NCI-H1436 (cell line): ENCODE results near the gene ACSL3.

Experiments used
- DNase-seq: peaks from one replicate; lab custom pipeline; 2025; lab: John Stamatoyannopoulos, UW

ACSL3 gene

DNA sequence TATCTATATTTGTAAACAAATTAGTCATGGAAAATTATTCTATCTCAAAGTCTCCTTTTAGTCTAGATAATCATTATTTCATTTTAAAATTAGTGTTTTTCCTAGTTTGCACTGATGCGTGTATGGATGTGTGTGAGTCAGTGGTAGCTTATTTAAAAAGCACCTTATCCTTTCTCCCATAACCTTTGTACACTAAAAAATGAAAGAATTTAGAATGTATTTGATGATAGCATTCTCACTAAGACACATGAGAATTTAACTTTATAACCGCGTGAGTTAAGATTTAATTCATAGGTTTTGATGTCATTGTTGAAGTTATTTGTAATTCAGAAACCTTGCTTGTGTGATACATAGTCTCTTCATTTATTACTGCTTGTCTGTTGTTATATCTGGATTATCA is 81.7 kb downstream of the ACSL3 start:
- DNase-seq: no peak

DNA sequence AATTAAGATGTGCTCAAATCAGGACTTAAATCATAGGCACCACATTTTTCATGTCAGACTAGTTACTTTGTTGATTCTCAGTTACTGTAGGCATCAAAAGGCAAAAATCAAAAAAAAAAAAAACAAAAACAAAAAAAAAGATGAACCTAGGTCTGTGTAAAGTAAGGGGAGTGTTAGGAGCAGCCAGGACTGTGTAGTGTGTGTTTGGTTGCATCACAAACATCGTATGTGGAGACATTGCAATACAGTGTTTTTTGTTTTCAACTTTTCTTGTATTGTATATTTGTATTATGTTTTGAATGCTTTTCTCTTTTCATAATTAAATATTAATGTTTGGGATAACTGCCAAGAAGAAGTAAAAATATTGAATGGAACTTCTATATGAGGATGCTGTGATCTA is 82.1 kb downstream of the ACSL3 start:
- DNase-seq: no peak

DNA sequence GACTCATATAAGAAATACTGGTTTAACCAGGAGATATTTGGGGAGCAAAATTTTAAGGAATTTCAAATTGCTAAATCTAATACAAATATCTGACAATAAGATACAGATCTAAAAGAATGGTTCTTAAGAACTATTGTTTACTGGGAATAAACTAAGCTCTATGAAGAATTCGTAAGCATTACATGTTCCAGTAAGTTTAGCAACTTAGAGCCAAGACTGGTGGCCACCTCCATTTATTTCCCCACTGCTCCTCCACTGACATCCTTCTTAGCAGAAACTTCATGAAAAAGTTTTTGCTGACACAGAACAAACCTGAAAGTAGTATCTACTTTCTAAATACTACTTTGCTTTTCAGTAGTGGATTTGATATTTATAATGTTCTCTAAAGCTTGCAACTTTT is 83.0 kb downstream of the ACSL3 start:
- no peak for DNase-seq

DNA sequence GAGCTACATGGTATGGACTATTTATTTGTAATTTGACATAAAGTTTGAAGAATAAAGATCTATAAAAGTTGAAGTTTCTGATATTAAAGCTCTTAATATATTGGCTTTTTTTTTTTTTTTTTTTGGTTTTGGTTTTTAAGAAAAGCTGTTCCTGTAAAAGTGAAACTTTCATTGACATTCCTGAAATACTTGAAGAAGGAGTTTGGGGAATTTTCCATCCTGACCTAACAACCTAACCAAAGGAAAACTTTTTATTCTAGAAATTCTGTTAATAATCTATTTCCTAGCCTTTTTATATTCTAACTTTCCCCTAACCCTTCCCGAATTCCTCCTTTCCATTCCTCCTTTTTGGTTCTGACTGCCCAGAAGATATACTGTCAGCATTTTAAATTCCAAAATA is 83.7 kb downstream of the ACSL3 start:
- no peak for DNase-seq

DNA sequence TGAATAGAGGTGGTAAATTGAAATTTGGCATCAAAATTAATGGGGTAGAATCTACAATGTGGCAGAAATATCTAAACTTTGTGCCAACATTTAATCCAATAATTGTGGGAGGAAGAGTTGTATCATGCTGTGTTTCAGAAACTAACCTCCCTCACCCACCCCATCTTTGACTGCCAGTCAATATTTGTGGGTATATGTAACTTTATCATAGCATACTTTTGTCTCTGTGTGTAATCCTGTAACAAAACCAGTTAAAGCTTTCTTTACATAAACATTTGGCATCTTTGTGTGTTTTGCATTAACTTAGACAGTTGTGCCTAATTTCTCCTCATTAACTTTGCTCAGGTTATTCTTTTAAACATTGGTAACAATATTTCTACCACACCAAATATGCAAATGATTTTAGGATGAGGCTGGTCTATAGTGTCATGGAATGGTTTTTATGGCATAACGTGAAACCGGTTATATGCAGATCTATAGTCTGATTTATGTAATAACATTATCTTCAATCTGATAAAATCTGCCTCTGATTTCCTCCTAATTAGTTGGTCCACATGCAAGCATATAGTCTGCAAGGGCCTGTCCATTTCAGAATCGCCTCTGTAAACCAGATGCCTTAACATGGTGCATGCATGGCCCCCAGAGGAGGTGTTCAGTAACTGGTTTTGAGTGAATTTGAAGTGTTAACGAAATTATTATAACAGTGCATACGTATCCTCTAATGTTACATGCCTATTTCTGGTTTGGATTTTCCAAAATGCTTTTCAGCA is 84.3 kb downstream of the ACSL3 start:
- DNase-seq: no peak

DNA sequence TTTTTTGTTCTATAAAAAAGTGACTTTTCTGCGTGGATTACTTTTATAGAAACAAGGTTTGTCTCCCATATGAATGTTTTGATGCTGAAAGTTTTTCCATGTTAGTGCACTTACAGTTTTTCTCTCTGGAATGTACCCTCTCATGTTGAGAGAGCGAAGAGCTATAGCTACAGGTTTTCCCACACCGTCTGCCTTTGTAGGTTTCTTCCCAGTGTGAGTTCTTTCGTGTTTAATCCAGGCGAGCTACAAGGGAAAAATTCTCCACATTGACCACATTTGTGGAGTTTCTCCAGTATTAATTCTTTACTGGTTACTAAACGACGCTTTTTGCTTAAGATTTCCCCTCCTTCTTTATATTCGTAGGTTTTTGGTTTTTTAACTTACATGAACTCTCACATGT is 85.1 kb downstream of the ACSL3 start:
- no peak for DNase-seq

DNA sequence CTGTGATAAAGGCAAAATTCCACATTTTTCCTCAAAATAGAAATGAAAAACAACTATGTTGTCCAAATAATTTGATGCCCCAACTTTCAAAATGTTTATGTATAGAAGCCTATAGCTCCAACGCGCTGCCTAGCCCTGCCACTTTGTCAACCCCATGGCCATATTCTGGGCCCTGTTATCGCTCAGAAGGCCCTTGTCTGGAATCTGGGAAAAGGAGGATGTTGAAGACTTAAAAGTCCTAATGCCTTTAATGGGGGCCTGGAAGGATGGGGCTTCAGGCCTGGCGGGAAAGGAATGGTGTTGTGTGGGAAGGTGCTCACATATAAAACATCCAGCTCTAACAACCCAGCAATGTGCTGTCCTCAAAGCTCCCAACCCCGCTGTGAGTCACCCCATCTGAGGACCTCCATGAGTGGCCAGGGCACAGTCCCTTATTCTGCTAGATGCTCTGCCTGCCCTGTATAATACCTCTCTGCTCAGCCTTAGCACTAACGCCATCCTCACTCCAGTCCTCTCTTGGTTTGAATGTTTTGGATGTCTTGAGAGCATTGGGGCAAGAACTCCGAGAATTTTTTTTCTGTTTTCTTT is 86.0 kb downstream of the ACSL3 start:
- DNase-seq: no peak

DNA sequence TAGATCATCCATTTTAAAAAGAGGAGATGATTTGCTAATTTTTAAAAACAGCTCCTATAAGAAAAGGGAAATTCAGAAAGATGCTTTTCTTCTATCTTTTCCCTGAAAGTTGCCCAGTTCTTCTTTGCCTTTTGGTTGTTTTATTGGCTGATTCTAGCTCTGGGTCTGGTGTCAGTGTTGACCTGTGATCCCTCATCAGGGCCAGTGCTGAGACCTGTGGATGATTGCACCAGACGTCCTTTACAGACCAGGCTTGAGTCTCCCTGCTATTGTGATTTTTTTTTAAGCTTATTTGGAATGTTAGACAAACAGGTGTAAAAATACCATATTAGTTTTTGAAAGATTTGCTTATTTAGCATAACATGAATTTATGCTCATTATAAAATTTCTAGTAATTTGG is 88.2 kb downstream of the ACSL3 start:
- DNase-seq: no peak

DNA sequence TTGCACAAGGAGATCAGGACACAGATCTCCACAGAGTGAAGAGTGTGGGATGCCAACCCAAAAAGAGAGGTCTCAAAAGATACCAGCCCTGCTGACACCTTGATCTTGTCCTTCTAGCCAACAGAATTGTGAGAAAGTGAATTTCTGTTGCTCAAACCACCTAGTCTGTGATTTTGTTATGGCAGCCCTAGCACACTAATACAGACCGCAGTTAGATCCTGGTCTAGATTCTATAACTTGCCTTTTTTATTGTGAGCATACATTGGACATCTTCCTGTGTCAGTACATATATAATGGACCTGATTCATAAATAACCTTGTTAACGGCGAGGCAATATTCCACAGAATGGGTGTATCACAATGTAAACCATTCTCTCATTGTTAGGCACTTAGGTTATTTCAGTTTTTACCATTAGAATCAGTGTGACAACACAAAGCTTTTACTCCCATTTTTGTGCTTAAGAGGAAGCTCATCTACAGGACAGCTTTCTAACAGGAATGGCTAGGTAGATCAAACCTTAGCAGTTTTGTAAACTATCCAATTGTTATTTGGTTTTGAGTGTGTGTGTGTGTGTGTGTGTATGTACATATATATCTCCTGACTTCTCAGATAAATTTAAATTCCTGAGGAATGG is 89.0 kb downstream of the ACSL3 start:
- DNase-seq: no peak

DNA sequence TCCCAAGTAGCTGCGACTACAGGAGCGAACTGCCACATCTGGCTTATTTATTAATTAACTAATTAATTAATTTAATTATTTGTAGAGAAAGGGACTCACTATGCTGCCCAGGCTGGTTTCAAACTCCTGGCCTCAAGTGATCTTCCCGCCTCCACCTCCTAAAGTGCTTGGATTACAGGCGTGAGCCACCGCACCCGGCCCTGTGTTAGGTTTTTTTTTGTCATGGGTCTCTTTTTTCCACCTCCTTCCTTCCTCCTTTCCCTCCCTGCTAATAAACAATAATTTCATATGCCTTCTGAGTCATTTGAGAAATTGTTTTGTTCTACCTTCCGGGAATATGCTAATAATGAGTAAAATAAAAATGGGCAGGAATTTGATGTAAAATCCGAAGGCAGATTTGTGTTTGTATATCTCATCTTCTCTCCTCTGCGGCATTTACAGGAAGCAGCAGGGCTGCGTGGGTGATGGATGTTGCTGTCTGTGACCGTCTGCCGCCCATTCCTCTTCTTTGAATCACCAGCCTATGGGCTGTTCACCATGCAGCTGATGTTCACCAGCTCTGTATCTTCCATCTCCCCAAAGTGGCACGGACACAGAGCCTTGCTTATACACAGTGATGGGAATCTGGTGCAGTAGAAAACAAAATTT is 89.9 kb downstream of the ACSL3 start:
- DNase-seq: no peak

DNA sequence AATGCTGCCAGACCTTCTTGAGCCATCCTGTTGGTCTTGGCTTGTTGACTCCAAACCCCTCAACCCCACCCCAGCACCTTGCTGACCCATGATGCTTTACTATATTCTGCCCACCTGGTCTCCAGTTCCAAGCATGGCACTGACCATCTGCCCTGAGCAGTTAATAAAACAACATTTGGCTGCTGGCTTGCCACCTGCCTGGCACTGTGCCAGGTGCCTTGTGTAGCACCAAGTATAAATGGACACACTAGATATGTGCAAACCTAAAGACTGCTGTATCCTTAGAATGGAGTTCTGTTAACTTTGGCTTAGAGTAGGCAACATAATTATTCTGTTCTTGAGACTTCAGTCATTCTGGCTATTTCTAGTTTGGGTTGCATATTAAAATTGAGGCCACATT is 91.4 kb downstream of the ACSL3 start:
- no peak for DNase-seq

DNA sequence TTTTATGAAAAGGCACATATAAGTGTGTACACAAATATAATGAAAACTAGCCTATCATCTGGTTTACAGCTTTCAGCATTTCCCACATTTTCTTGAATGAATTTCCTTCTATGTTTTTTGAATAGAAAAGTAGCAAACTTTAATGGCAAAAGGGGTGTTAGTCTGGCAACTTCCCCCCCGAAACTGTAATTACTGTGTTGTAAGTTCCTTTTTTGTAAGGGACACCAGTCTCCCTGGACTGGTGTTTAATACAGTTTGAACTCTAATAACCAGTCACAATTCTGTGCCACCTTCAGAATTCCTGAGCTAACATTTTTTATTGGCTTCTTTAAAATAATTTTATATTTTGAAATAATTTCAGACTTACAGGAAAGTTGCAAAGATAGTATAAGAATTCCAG is 94.2 kb downstream of the ACSL3 start:
- no peak for DNase-seq

DNA sequence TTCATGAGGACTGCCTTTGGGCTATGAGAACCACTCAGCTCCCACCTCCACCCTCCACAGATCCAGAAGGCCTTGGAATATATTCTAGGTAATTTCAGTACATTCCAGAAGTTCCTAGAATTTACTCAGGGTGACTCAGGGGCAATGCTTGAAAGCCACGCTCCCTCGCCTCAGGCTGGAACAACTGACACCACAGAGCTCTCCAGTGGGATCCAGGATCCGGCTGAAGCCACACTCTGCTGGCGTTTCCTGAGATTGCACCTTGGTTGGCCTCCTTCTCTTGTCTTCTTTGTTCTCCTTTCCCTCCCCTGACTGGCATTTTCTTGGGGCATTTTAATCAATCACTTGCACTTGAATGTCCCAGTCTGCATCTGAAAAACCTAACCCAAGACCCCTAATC is 98.5 kb downstream of the ACSL3 start:
- no peak for DNase-seq

DNA sequence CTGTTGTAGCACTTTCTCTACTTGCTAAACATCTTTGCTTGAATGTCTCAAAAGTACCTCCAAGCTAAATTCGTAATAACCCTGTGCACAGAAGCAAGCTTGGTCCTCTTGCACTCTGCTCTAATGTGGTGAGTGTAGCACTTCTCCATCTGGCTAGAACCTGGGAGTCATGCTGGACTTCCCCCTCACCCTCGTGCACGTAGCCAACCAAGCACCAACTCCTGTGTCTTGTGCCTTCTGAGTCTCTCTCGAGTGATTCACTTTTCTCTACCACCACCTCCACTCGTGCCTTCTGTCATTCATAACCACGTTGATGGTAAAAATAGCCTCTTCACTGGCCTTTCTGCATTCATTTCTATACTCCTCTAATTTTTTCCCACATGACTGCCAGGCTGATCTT is 99.3 kb downstream of the ACSL3 start:
- no peak for DNase-seq

DNA sequence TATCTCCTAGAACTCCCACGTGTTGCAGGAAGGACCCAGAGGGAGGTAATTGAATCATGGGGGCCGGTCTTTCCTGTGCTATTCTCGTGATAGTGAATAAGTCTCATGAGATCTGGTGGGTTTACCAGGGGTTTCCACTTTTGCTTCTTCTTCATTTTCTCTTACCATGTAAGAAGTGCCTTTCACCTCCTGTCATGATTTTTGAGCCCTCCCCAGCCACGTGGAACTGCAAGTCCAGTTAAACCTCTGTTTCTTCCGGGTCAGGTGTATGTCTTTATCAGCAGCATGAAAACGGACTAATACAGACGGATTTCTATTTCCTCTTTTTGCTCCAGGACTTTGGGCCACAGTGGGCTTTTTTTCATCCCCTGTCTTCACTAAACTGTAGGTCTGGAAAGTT is 102.8 kb downstream of the ACSL3 start:
- no peak for DNase-seq

DNA sequence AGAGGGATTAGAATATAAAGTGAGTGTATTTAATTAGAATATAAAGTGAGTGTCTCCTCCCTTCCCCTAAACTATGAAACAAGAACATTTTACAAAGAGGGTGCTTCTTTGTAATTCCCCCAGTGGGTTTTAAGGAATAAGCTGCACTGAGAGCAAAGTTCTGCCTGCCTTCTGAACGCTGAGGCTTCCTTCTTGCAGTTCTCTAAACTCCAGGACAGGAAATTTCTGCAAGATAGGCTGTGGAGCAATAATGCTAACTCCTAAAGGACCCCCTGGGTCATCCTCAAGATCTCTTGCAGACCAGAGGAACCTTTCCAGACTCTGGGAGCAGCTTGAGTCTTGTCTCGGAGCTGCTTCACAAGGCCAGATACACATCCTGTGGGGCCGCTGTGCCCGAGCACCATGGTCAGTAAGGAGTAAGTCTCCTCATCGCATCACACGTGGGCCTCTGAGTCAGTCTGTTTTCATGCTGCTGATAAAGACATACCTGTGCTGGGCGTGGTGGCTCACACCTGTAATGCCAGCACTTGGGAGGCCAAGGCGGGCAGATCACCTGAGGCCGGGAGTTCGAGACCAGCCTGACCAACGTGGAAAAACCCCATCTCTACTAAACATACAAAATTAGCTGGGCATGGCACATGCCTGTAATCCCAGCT is 103.7 kb downstream of the ACSL3 start:
- DNase-seq: no peak

DNA sequence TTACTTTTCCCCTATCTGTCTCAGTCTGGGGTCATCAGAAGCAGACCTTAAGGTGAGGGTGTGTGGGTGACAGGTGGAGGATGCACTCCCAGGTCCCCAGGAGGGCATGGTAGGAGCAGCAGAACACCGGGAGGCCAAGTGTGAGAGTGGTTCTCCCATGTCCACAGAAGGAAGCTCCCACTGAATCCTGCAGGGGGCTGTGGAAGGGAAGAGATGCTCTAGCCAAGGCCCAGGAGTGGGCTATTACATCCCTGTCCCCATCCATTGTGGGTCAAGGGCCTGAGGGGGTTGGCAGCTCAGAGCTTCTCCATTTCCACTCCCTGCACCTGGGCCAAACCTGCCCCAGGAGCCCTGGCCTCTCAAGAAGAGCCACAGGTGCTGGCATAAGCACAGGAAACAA is 104.7 kb downstream of the ACSL3 start:
- DNase-seq: no peak

DNA sequence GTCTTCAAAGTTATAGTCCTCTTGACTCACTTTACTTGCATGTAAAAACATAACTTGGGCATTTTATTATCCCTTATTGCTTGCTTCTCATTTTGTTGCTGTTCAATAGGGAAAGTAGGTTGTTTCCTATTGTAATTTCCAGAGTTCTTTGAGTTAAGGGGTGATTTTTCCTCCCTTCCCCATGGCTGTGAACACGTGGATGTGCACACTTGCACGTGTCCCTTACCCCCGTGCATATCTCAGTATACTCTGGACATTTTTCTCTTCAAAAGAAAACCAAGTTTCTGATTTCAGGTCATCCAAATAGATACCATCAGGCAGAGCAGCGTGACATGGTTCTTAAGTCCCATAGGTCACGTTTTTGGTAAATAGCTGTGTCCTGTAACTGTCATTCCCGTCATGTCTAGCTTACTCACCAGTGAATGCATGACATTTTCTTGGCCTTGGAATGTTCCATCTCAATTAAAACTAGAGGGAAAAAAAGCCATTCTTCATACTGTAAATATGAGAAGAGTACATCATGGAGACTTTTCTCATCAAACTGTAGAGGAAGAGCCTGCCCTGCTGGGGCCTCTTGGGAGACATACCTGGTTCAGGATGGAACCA is 107.8 kb downstream of the ACSL3 start:
- no peak for DNase-seq

DNA sequence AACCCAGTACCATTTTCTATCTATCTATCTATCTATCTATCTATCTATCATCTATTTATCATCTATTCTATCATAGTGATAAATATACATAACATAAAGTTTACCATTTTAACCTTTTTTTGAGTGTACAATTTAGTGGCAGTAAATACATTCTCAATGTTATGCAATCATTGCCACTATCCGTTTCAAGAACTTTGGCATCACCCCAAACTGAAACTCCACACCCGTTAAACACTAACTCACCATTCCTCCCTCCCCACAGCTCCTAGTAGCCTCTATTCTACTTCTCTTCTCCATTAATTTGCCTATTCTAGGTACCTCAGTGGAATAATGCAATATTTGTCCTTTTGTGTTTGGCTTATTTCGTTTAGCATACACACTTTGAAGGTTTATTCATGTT is 108.7 kb downstream of the ACSL3 start:
- no peak for DNase-seq

DNA sequence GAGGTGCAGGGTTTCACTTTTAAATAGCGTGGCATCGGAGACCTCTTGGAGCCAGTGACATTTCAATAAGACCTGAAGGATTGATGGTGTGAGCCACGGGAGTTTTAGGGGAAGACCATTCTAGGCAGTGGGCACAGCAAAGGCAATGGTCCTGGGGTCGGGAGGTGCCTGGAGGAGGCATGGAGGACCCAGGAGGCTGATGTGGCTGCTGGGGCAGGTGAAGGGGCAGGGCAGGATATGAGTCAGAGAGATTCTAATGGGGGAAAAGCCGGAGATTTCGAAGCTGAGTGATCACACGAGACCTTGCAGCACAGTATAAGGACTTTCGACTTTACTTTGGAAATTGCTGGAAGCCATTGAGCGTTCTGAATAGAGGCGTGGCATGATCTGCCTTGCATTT is 111.6 kb downstream of the ACSL3 start:
- DNase-seq: no peak

DNA sequence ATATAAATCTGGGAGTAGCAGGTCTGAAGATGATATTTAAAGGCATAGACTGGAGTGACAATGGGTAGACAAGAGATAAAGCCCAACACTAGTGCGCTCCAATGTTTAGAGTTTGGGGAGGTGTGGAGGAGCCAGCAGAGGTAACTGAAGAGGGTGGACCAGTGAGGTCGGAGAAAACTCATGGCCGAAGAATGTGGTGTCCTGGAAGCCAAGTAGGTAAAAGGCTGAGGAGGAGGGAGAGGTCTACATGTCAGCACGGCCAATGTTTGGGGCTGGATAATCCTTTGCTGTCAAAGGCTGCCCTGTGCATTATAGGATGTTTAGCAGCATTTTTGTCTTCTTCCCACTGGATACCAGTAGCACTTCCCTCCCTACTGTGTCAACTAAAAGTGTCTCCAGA is 112.4 kb downstream of the ACSL3 start:
- no peak for DNase-seq

DNA sequence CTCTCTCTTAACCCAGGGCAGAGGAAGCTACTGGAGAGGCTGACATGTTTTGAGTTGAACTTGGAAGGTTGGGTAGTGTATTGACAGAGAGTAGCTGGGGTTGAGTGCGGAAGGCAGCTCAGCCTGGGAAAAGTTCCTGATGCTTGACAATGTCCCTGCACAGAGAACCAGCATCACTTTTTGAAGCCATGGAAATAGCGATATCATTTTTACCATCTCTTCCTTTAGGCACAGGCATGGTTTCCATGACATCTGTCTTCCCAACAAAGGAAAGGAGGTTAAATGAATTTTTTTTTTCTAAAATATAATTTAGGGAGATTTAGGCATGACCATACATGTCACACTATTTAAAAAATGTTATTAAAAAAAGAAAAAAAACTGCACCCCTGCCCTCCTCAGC is 112.9 kb downstream of the ACSL3 start:
- DNase-seq: no peak
